GM21529 (cell line): ENCODE data around the gene ILK.

Source experiments
- ATAC-seq: cut with Tn5 transposase; IDR thresholded peaks from one replicate; pipeline ENCODE4 v1.9.1; 2021; ENCODE audit not compliant: unreplicated experiment

The ILK gene

GRCh38 chr11:6604790-6605189 is 1.2 kb downstream of the ILK start:
- no peak for ATAC-seq

GRCh38 chr11:6606471-6607189 is 3.1 kb downstream of the ILK start:
- peak; percentile 44 for ATAC-seq

- no peak for ATAC-seq
These were observed 3.7 kb downstream of the ILK start for GRCh38 chr11:6607190-6607795.

- no peak for ATAC-seq
These were observed 4.4 kb downstream of the ILK start for GRCh38 chr11:6608011-6608410.

- no peak for ATAC-seq
These were observed 5.3 kb downstream of the ILK start for GRCh38 chr11:6608726-6609501.

- no peak for ATAC-seq
These were observed 6.0 kb downstream of the ILK start for GRCh38 chr11:6609502-6610015.

- ATAC-seq = no peak
These were observed 7.0 kb downstream of the ILK start for GRCh38 chr11:6610591-6610990.

- ATAC-seq = peak; percentile 1
These were observed 7.8 kb downstream of the ILK start for GRCh38 chr11:6611092-6611962.

- ATAC-seq = peak; percentile 3
These were observed 8.3 kb downstream of the ILK start for GRCh38 chr11:6611963-6612212.

GRCh38 chr11:6612213-6613041 is 8.9 kb downstream of the ILK start, which contains the start of gene TAF10:
Gene TAF10, minus strand, starts transcription at chr11:6612216. Its CDS starts 27 bp downstream, at chr11:6612189.
- ATAC-seq = peak; percentile 89

- ATAC-seq = no peak
These were observed 9.9 kb downstream of the ILK start for GRCh38 chr11:6613496-6613895.

GRCh38 chr11:6614446-6614845 is 10.9 kb downstream of the ILK start:
- no peak for ATAC-seq

GRCh38 chr11:6615046-6615445 is 11.5 kb downstream of the ILK start:
- no peak for ATAC-seq

GRCh38 chr11:6615882-6616585 is 12.5 kb downstream of the ILK start:
- no peak for ATAC-seq

- ATAC-seq = no peak
These were observed 13.1 kb downstream of the ILK start for GRCh38 chr11:6616596-6617250.

GRCh38 chr11:6617315-6617781 is 13.8 kb downstream of the ILK start:
- no peak for ATAC-seq

GRCh38 chr11:6618117-6619003 is 14.8 kb downstream of the ILK start:
- ATAC-seq = no peak
